GM23338 (cell line): ENCODE measurements around the gene ANKS1B. TPM values are rescaled to one million over a fixed set of nuclear protein-coding genes. Genes with fewer than 3 reads are reported as not detected.

Experiments used
- ATAC-seq: fragments of 200-7000 bp; cut with Tn5 transposase; 3 replicates; pipeline ENCODE4 v1.9.1; 2020
- DNase-seq: peaks from one replicate; pipeline ENCODE4 v3.0.0-alpha.2; 2015; ENCODE audit warnings: low spot score
- H2AFZ ChIP-seq: fragments of 200-600 bp; sonication (generic); 2 replicates; pipeline ENCODE4 v1.8.0; 2016; ENCODE audit warnings: antibody characterized with exemption, mild to moderate bottlenecking, moderate library complexity
- H3F3A ChIP-seq: fragments of 200-600 bp; sonication (generic); replicated peaks from 2 replicates; pipeline ENCODE4 v1.8.0; 2017; ENCODE audit warnings: antibody characterized with exemption, mixed run types, low read depth
- H3K27ac ChIP-seq: fragments of 200-600 bp; sonication (generic); 2 replicates; pipeline ENCODE4 v1.6.1; 2016; ENCODE audit warnings: low read depth
- H3K27me3 ChIP-seq: fragments of 200-600 bp; sonication (generic); 2 replicates; pipeline ENCODE4 v1.8.0; 2016; ENCODE audit warnings: mild to moderate bottlenecking, mixed run types, moderate library complexity; ENCODE audit not compliant: insufficient read depth
- H3K36me3 ChIP-seq: fragments of 200-600 bp; sonication (generic); 2 replicates; pipeline ENCODE4 v1.8.0; 2016; ENCODE audit warnings: mild to moderate bottlenecking; ENCODE audit not compliant: insufficient read depth
- H3K4me1 ChIP-seq: fragments of 200-600 bp; sonication (generic); 2 replicates; pipeline ENCODE4 v1.8.0; 2016; ENCODE audit warnings: mild to moderate bottlenecking, moderate library complexity; ENCODE audit not compliant: insufficient read depth
- H3K4me2 ChIP-seq: fragments of 200-600 bp; sonication (generic); 2 replicates; pipeline ENCODE4 v1.7.1; 2017; ENCODE audit warnings: mixed run types
- H3K4me3 ChIP-seq: fragments of 200-600 bp; sonication (generic); 2 replicates; pipeline ENCODE4 v1.6.1; 2016; ENCODE audit warnings: mixed run types
- H3K79me2 ChIP-seq: fragments of 200-600 bp; sonication (generic); replicated peaks from 2 replicates; pipeline ENCODE4 v1.8.0; 2017; ENCODE audit warnings: mild to moderate bottlenecking; ENCODE audit not compliant: insufficient read depth
- H3K9me2 ChIP-seq: fragments of 200-600 bp; sonication (generic); 2 replicates; pipeline ENCODE4 v1.8.0; 2017; ENCODE audit not compliant: insufficient read depth
- H4K20me1 ChIP-seq: fragments of 200-600 bp; sonication (generic); replicated peaks from 2 replicates; pipeline ENCODE4 v1.8.0; 2017; ENCODE audit warnings: mild to moderate bottlenecking; ENCODE audit not compliant: insufficient read depth
- H3K27ac Mint-ChIP-seq: 2 replicates; pipeline ENCODE4 v1.8.0; 2020; ENCODE audit warnings: inconsistent platforms, mild to moderate bottlenecking, moderate library complexity, mixed read lengths
- H3K27me3 Mint-ChIP-seq: 3 replicates; pipeline ENCODE4 v1.8.0; 2022; ENCODE audit warnings: low read depth, mild to moderate bottlenecking, moderate library complexity, mixed read lengths, inconsistent platforms; ENCODE audit not compliant: insufficient read depth, poor library complexity
- H3K36me3 Mint-ChIP-seq: 3 replicates; pipeline ENCODE4 v1.8.0; 2021; ENCODE audit warnings: low read depth, mild to moderate bottlenecking, inconsistent platforms, moderate library complexity, mixed read lengths
- H3K4me1 Mint-ChIP-seq: 3 replicates; pipeline ENCODE4 v1.8.0; 2020; ENCODE audit warnings: mild to moderate bottlenecking, inconsistent platforms, mixed read lengths
- H3K4me3 Mint-ChIP-seq: 3 replicates; pipeline ENCODE4 v1.8.0; 2021; ENCODE audit warnings: moderate library complexity, mild to moderate bottlenecking, inconsistent platforms, mixed read lengths
- H3K9me3 Mint-ChIP-seq: 3 replicates; pipeline ENCODE4 v1.8.0; 2020; ENCODE audit warnings: moderate library complexity, mild to moderate bottlenecking, inconsistent platforms, mixed read lengths
- CREB1 ChIP-seq: fragments of 250-450 bp; sonication (Bioruptor Pico); IDR thresholded peaks from 2 replicates; pipeline ENCODE4 v1.5.0; 2020; ENCODE audit warnings: low read depth, mild to moderate bottlenecking, moderate library complexity
- CTCF ChIP-seq, 2 experiments: fragments of 200-600 bp in 1 of 2; sonication (generic) in 1 of 2; conservative IDR thresholded peaks; 2 replicates each; pipeline versions ENCODE4 v1.5.1 to v1.6.1; 2016 to 2017; ENCODE audit warnings: antibody characterized with exemption in 2 of 2, low read depth in 2 of 2, mild to moderate bottlenecking in 2 of 2, moderate library complexity in 1 of 2
- ETS1 ChIP-seq: IDR thresholded peaks from 2 replicates; pipeline ENCODE4 v1.6.1; 2016; ENCODE audit warnings: antibody characterized with exemption
- EZH2 ChIP-seq: fragments of 200-600 bp; sonication (generic); IDR thresholded peaks from one replicate; pipeline ENCODE4 v1.8.0; 2017; ENCODE audit warnings: antibody characterized with exemption, mild to moderate bottlenecking, low read depth; ENCODE audit not compliant: unreplicated experiment
- EZH2phosphoT487 ChIP-seq: fragments of 200-600 bp; sonication (generic); IDR thresholded peaks from one replicate; pipeline ENCODE4 v1.8.1; 2018; ENCODE audit warnings: antibody characterized with exemption; ENCODE audit not compliant: unreplicated experiment
- JUNB ChIP-seq: IDR thresholded peaks from one replicate; pipeline ENCODE4 v1.6.1; 2016; ENCODE audit warnings: antibody characterized with exemption; ENCODE audit not compliant: unreplicated experiment
- NANOG ChIP-seq: IDR thresholded peaks from 2 replicates; pipeline ENCODE4 v1.6.1; 2016; ENCODE audit warnings: antibody characterized with exemption, borderline replicate concordance
- POLR2AphosphoS5 ChIP-seq: IDR thresholded peaks from 2 replicates; pipeline ENCODE4 v1.6.1; 2016; ENCODE audit warnings: antibody characterized with exemption, low read depth
- REST ChIP-seq: IDR thresholded peaks from one replicate; pipeline ENCODE4 v1.6.1; 2018; ENCODE audit warnings: antibody characterized with exemption; ENCODE audit not compliant: unreplicated experiment
- STAT1 ChIP-seq: IDR thresholded peaks from one replicate; pipeline ENCODE4 v1.6.1; 2016; ENCODE audit warnings: antibody characterized with exemption; ENCODE audit not compliant: unreplicated experiment
- ZNF114 ChIP-seq: fragments of 250-450 bp; sonication (Bioruptor Pico); IDR thresholded peaks from 2 replicates; pipeline ENCODE4 v1.5.0; 2020; ENCODE audit warnings: mild to moderate bottlenecking, moderate library complexity
- ZNF331 ChIP-seq: fragments of 250-450 bp; sonication (Bioruptor Pico); IDR thresholded peaks from 2 replicates; pipeline ENCODE4 v1.5.0; 2020; ENCODE audit warnings: low read depth, mild to moderate bottlenecking, moderate library complexity
- ZNF462 ChIP-seq: fragments of 250-450 bp; sonication (Bioruptor Pico); IDR thresholded peaks from 2 replicates; pipeline ENCODE4 v1.5.0; 2020; ENCODE audit warnings: mild to moderate bottlenecking, moderate library complexity
- polyA plus RNA-seq: library from polyadenylated mRNA; unstranded; fragments of >200 nt; fragmentation: Nextera tagmentation; extraction: Ambion mirVana; gene quantifications from 2 replicates; pipeline ENCODE4 v1.2.1, GENCODE V29; 2016
- total RNA-seq: library from RNA; depleted of rRNA; stranded (reverse); fragments of >200 nt; shearing (Covaris generic); gene quantifications from 2 replicates; pipeline ENCODE4 v1.2.3, GENCODE V29; 2014

Gene ANKS1B
- total and polyA plus RNA-seq, 2 experiments from 2014 or later: 4.3 to 5.8 TPM

- Mint-ChIP-seq H3K36me3 (no peaks in the 10 kb centered on the region), H3K27ac (no peak overlapping the region; the same call in 1 of the 2 replicates), H3K27me3 (peaks cover 2% of the 10 kb centered on the region), H3K9me3 (no peaks in the 10 kb centered on the region), H3K4me3 (no peak overlapping the region), H3K4me1 (peaks cover 42% of the 10 kb centered on the region)
- DNase-seq (no peak), ATAC-seq (no peak)
- Histone ChIP-seq H3K4me2 (no peak overlapping the region), H3K4me3 (no peak overlapping the region), H3K79me2 (no peaks in the 10 kb centered on the region), H3K36me3 (no peaks in the 10 kb centered on the region), H3K9me2 (peaks cover 4% of the 10 kb centered on the region; the same call in 1 of the 2 replicates), H3K27ac (no peak overlapping the region), H3K4me1 (peaks cover 15% of the 10 kb centered on the region; the same call in 1 of the 2 replicates), H3K27me3 (no peaks in the 10 kb centered on the region), H3F3A (no peaks in the 10 kb centered on the region), H4K20me1 (no peaks in the 10 kb centered on the region), H2AFZ (no peak overlapping the region)
- TF ChIP-seq EZH2phosphoT487: no peak
- no peak for TF ChIP-seq JUNB
- TF ChIP-seq REST: no peak
- no peak for TF ChIP-seq ZNF114 (CRISPR knock-in tag)
- TF ChIP-seq EZH2: no peak
- no peak for TF ChIP-seq ZNF331 (CRISPR knock-in tag)
- TF ChIP-seq CTCF (conservative IDR thresholded peaks at IDR 0.05; ENCODE audit: low read depth in 2 of 2): no peak
- no peak for TF ChIP-seq ETS1
- TF ChIP-seq POLR2AphosphoS5: no peak
- TF ChIP-seq CREB1 (CRISPR knock-in tag): no peak
- TF ChIP-seq NANOG: no peak
- no peak for TF ChIP-seq ZNF462 (CRISPR knock-in tag)
- no peak for TF ChIP-seq STAT1
Measured at GRCh38 chr12:98819071-98819470, 1165.7 kb downstream of the ANKS1B start.
